PFSK-1 (cell line): ENCODE data around the gene TBC1D9B.

Experiments
- FOXP2 ChIP-seq: optimal IDR thresholded peaks from 2 replicates; pipeline ENCODE3; 2011; ENCODE audit warnings: borderline replicate concordance, control low read depth, inconsistent platforms; ENCODE audit not compliant: insufficient read depth; ENCODE audit errors: extremely low read length, extremely low read depth
- POLR2AphosphoS5 ChIP-seq: IDR thresholded peaks from 2 replicates; pipeline ENCODE4 v1.6.1; 2012; ENCODE audit warnings: low read depth, mild to moderate bottlenecking, control low read depth, low read length, moderate library complexity
- TAF1 ChIP-seq: IDR thresholded peaks from 2 replicates; pipeline ENCODE4 v1.6.1; 2012; ENCODE audit warnings: low read length, control low read depth, borderline replicate concordance; ENCODE audit not compliant: insufficient read depth
- TF ChIP-seq, protein P1 (sequence below), 2 experiments: IDR thresholded peaks; 2 replicates each; pipeline versions ENCODE4 v1.6.1 to v1.8.0; 2011 to 2012; ENCODE audit warnings: low read depth in 2 of 2, low read length in 2 of 2, control low read depth in 1 of 2, inconsistent platforms in 1 of 2, mild to moderate bottlenecking in 1 of 2, moderate library complexity in 1 of 2; ENCODE audit not compliant: insufficient read depth in 1 of 2

DNA sequence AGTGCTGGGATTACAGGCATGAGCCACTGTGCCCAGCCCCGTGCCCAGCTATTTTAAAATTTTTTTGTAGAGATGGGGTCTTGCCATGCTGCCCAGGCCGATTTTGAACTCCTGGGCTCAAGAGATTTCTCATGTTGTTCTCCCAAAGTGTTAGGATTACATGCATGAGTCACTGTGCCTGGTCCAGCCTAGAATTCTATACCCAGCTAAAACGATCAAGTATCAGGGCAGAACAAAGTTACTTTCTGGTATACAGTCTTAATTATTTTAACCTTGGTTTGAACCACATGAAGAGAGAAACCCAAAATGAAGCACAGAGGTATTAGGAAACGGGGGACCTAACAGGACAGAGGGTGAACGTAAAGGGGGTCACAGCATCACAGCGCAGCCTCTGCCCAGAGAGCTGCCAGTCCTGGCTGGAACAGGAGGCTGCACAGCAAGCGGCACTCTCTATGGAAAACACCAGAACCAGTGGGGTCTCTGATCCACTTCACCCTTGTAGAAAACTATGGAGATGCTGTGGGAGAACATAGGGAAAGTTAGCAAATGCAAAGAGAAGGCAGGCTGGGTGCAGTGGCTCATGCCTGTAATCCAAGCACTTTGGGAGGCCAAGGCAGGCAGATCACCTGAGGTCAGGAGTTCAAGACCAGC is 76.8 kb downstream of the TBC1D9B start:
- no peak for TF ChIP-seq TAF1
- TF ChIP-seq, protein P1, sequence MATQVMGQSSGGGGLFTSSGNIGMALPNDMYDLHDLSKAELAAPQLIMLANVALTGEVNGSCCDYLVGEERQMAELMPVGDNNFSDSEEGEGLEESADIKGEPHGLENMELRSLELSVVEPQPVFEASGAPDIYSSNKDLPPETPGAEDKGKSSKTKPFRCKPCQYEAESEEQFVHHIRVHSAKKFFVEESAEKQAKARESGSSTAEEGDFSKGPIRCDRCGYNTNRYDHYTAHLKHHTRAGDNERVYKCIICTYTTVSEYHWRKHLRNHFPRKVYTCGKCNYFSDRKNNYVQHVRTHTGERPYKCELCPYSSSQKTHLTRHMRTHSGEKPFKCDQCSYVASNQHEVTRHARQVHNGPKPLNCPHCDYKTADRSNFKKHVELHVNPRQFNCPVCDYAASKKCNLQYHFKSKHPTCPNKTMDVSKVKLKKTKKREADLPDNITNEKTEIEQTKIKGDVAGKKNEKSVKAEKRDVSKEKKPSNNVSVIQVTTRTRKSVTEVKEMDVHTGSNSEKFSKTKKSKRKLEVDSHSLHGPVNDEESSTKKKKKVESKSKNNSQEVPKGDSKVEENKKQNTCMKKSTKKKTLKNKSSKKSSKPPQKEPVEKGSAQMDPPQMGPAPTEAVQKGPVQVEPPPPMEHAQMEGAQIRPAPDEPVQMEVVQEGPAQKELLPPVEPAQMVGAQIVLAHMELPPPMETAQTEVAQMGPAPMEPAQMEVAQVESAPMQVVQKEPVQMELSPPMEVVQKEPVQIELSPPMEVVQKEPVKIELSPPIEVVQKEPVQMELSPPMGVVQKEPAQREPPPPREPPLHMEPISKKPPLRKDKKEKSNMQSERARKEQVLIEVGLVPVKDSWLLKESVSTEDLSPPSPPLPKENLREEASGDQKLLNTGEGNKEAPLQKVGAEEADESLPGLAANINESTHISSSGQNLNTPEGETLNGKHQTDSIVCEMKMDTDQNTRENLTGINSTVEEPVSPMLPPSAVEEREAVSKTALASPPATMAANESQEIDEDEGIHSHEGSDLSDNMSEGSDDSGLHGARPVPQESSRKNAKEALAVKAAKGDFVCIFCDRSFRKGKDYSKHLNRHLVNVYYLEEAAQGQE (IDR thresholded peaks at IDR 0.05; ENCODE audit: insufficient read depth in 1 of 2, low read depth in 2 of 2, low read length in 2 of 2): no peak
- TF ChIP-seq POLR2AphosphoS5: no peak
- TF ChIP-seq FOXP2: no peak
